PFSK-1 (cell line): Measurements from ENCODE around the gene PHKG2.

ENCODE experiments used
- FOXP2 ChIP-seq: optimal IDR thresholded peaks from 2 replicates; pipeline ENCODE3; 2011; ENCODE audit warnings: borderline replicate concordance, control low read depth, inconsistent platforms; ENCODE audit not compliant: insufficient read depth; ENCODE audit errors: extremely low read length, extremely low read depth
- POLR2AphosphoS5 ChIP-seq: IDR thresholded peaks from 2 replicates; pipeline ENCODE4 v1.6.1; 2012; ENCODE audit warnings: low read depth, mild to moderate bottlenecking, control low read depth, low read length, moderate library complexity
- SIN3A ChIP-seq: IDR thresholded peaks from 2 replicates; pipeline ENCODE4 v1.6.1; 2012; ENCODE audit warnings: mild to moderate bottlenecking, low read length, moderate library complexity, borderline replicate concordance; ENCODE audit not compliant: insufficient read depth
- TAF1 ChIP-seq: IDR thresholded peaks from 2 replicates; pipeline ENCODE4 v1.6.1; 2012; ENCODE audit warnings: low read length, control low read depth, borderline replicate concordance; ENCODE audit not compliant: insufficient read depth
- TF ChIP-seq, protein P1 (sequence below), 2 experiments: IDR thresholded peaks; 2 replicates each; pipeline versions ENCODE4 v1.6.1 to v1.8.0; 2011 to 2012; ENCODE audit warnings: low read depth in 2 of 2, low read length in 2 of 2, control low read depth in 1 of 2, inconsistent platforms in 1 of 2, mild to moderate bottlenecking in 1 of 2, moderate library complexity in 1 of 2; ENCODE audit not compliant: insufficient read depth in 1 of 2

Gene PHKG2

DNA sequence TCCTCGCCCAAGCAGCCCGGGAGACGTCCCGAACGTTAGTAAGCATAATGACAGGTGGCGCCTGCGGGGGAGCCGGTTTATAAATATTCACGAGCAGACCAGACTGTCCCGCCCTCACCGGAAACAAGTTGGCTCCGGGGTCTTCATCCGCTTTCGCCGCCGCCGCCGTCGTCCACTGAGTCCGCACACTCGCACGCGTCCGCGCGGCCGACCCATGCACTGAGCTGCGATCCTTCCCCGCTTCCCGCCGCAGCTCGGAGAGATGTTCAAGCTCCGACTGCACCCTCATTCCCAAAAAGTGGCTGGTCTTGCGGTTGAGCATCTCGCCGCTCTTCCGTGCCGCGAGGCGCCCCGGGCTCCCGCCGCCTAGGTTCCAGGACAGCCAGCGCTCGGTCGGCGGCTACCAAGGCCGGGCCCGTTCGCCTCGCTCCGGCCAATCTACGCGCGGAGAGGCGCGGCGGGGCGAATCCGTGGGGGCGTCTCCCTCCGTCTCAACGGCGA is 13.3 kb downstream of the PHKG2 start:
- no peak for TF ChIP-seq FOXP2
- 0 out of 2 replicates have a peak, but pooled peaks have one; percentile 37 for TF ChIP-seq POLR2AphosphoS5
- peak; percentile 50; the same call in 1 of the 2 replicates for TF ChIP-seq SIN3A
- TF ChIP-seq TAF1 = no peak

DNA sequence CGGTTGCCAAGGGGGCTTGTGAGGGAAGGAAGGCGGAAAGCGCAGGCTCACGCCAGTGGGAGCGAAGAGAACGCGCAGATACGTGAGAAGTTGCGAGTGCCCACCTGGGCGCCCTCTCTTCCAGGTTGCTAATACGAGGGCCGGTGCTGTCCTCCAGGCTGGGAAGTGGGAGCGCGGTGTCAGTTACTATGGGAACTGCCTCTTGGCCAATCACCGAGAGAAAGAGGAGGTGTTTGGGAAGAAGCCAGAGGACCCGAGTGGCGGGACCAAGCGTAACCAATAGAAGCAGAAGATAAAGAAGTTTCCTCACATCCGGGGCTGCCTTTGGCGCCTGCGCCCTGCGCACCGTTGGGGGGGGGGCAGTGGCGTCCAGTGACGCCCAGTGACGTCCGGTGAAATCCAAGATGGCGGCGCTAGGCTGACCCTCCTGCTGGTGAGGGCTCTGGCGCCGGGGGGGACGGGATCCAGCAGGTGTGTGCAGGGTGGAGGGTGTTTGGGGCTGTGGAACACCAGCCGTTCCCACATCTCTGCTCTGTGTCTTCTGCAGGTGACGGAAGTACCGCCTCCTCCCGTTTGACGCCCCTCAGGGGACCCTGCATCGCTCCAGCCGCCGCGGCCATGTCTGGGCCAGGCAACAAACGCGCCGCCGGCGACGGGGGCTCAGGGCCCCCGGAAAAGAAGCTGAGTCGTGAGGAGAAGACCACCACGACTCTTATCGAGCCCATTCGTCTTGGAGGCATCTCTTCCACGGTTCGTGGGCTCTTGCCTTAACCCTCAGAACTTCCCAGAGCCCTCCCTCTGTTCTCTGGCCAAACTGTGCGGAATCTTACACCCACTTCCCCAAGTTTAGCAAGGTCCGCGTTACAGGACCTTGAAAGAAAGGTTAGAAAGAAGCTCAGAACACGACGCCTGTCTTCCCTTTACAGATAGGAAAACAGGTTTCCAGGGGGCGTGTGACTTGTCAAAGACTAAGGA is 14.0 kb downstream of the PHKG2 start, which contains the start of the genes CFAP119 and RNF40:
Gene CFAP119 (minus strand): TSS at position 135 of the 975 bp plus-strand sequence. CDS start 314 bp downstream, outside the sequence.
Gene RNF40 (plus strand): TSS at position 395 of the 975 bp plus-strand sequence. CDS start 224 bp downstream, at position 619.
- TF ChIP-seq FOXP2 (peak; percentile 53), SIN3A (peak; percentile 97), POLR2AphosphoS5 (peak; percentile 86), TAF1 (peak; percentile 95)
- TF ChIP-seq, protein P1, sequence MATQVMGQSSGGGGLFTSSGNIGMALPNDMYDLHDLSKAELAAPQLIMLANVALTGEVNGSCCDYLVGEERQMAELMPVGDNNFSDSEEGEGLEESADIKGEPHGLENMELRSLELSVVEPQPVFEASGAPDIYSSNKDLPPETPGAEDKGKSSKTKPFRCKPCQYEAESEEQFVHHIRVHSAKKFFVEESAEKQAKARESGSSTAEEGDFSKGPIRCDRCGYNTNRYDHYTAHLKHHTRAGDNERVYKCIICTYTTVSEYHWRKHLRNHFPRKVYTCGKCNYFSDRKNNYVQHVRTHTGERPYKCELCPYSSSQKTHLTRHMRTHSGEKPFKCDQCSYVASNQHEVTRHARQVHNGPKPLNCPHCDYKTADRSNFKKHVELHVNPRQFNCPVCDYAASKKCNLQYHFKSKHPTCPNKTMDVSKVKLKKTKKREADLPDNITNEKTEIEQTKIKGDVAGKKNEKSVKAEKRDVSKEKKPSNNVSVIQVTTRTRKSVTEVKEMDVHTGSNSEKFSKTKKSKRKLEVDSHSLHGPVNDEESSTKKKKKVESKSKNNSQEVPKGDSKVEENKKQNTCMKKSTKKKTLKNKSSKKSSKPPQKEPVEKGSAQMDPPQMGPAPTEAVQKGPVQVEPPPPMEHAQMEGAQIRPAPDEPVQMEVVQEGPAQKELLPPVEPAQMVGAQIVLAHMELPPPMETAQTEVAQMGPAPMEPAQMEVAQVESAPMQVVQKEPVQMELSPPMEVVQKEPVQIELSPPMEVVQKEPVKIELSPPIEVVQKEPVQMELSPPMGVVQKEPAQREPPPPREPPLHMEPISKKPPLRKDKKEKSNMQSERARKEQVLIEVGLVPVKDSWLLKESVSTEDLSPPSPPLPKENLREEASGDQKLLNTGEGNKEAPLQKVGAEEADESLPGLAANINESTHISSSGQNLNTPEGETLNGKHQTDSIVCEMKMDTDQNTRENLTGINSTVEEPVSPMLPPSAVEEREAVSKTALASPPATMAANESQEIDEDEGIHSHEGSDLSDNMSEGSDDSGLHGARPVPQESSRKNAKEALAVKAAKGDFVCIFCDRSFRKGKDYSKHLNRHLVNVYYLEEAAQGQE (IDR thresholded peaks at IDR 0.05; ENCODE audit: insufficient read depth in 1 of 2, low read depth in 2 of 2, low read length in 2 of 2) = peak in 1 of 2 experiments; percentile 18; a peak in 1 of 4 replicates

DNA sequence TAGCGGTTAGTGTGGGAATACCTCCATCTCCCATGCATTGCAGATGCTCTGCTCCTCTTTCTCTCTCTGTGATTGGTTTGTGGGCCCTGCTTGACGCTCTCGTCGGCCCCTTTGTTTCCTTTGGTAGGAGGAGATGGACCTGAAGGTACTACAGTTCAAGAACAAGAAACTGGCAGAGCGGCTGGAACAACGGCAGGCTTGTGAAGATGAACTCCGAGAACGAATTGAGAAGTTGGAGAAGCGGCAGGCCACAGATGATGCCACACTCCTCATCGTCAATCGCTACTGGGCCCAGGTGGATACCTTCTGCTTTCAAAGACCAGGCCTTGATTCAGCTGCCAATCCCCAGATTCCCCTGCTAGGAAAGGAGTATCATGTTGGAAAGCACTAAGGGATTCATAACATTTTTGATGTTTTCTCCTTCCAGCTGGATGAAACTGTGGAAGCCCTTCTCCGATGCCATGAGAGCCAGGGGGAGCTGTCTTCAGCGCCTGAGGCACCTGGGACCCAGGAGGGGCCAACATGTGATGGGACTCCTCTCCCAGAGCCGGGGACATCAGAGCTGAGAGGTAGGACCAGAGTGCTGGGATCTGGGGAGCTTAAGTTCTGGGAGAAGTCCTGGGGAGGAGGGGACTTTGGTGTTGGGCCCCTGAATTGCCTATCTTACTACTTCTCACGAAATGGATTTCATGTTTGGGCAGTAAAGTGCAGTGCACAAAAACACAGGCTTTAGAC is 14.9 kb downstream of the PHKG2 start:
- TF ChIP-seq TAF1 (no peak), FOXP2 (no peak), SIN3A (no peak), POLR2AphosphoS5 (no peak)
- TF ChIP-seq, protein P1 (IDR thresholded peaks at IDR 0.05; ENCODE audit: insufficient read depth in 1 of 2, low read depth in 2 of 2, low read length in 2 of 2) = no peak

DNA sequence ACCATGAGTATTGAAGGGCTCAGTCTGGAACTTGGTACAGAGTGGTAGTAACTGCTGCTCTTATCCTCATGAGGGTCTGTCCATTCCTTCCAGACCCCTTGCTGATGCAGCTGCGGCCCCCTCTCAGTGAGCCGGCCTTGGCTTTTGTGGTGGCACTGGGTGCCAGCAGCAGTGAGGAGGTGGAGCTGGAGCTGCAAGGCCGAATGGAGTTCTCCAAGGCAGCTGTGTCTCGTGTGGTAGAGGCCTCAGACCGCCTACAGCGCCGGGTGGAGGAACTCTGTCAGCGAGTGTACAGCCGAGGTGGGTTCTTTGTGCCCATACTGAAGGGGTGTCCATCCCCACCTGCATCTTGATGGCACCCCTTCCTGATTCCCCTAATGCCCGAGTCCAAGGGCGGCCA is 15.9 kb downstream of the PHKG2 start:
- TF ChIP-seq FOXP2 = no peak
- TF ChIP-seq TAF1 = no peak
- TF ChIP-seq SIN3A = no peak
- TF ChIP-seq POLR2AphosphoS5 = no peak
- TF ChIP-seq, protein P1 (IDR thresholded peaks at IDR 0.05; ENCODE audit: insufficient read depth in 1 of 2, low read depth in 2 of 2, low read length in 2 of 2) = no peak

DNA sequence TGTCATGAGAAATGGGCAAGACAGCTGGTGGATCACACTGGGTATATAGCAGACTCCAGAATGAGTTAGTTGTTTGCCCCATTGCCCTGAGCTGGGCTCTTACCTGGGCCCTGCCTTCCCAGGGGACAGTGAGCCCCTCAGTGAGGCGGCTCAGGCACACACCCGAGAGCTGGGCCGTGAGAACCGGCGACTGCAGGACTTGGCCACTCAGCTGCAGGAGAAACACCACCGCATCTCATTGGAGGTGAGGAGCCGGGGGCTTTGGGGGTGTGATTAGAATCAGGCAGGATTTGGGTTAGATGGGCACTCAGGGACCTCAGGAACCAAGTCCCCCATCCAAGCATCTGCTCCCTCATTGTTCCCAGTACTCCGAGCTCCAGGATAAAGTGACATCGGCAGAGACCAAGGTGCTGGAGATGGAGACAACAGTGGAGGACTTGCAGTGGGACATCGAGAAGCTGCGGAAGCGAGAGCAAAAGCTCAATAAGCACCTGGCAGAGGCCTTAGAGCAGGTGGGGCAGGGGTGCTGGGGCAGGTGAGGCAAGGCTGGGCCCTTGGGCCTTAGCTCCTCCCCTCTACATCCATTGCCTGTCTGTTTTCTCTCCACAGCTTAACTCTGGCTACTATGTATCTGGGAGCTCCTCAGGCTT is 16.7 kb downstream of the PHKG2 start:
- no peak for TF ChIP-seq POLR2AphosphoS5
- TF ChIP-seq FOXP2 = no peak
- no peak for TF ChIP-seq SIN3A
- TF ChIP-seq, protein P1 (IDR thresholded peaks at IDR 0.05; ENCODE audit: insufficient read depth in 1 of 2, low read depth in 2 of 2, low read length in 2 of 2) = no peak
- no peak for TF ChIP-seq TAF1
